GM12801 (cell line): ENCODE measurements around the gene NOL7.

ENCODE experiments used
- CTCF ChIP-seq: IDR thresholded peaks from one replicate; pipeline ENCODE4 v1.5.1; 2011; ENCODE audit warnings: control low read depth; ENCODE audit not compliant: insufficient read length; ENCODE audit errors: extremely low read depth

The NOL7 gene

DNA sequence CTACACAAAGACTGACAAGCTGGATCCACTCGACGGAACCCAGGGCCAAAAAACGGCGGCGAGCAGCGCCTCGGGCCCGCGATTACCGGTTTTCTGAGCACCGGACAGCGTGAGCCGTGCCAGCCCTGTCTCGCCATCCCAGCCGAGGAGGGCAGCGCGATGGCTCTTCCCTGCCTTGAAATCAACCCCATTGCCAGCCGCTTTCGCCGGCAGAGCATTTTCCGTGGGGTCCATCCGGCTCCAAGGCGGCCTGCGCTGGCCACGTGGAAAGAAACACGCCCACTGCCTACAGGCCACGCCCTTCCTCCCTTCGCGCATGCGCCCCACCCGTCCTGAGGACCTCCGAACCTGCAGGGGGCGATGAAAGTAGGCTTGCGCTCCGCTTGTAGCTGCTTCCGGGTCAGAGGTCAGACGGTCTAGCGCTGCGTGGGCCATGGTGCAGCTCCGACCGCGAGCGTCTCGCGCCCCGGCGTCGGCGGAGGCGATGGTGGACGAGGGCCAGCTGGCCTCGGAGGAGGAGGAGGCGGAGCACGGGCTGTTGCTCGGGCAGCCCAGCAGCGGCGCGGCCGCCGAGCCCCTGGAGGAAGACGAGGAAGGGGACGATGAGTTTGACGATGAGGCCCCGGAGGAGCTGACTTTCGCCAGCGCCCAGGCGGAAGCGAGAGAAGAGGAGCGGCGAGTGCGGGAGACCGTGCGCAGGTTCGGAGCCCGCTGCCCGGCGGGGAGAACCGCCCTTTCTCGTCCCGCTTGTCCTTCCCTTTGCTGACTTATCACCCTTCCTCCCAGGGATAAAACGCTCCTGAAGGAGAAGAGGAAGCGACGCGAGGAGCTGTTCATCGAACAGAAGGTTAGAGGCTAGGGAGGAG lies at the start of gene NOL7:
TSS of gene NOL7 (plus strand) at position 410 of the 866 bp plus-strand sequence. CDS start at position 434, 24 bp downstream.
- TF ChIP-seq CTCF, result peak; percentile 48

DNA sequence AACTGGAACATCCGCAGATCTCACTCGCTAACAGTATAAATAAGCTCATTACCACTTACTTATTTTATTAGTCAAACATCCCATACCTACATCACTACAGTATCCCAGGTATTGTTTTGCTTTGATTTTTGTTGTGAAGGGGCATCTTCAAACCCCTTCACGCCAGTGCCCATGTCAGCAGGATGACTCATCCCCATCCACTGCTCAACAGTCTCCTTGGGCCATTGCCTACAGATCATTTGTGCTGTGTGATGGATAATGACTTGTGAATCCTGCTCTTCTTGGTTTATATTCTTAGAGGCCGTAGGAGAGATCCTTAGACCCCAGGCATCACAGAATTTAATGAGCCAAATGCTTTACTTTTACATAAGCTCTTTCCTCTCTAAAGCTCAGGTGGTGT lies 49.2 kb upstream of the NOL7 start:
- no peak for TF ChIP-seq CTCF

DNA sequence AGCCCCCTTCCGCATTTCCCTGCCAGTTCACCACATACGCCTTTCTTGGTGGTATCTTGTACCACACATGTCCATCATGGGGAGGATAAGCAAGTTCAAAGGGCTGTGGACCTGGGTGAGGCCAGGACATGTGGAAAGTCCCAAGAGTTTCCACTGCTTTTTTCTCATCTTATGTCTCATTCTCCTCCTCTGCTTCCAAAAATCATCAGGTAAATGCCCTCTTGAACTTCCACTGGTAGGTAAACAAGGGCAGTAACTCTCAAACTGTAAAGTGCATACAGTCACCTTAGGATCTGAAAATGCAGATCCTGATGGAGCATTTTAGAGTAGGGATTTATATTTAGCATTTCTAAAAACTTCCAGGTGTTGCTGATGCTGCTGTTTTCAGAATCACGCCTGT lies 48.6 kb upstream of the NOL7 start:
- no peak for TF ChIP-seq CTCF

DNA sequence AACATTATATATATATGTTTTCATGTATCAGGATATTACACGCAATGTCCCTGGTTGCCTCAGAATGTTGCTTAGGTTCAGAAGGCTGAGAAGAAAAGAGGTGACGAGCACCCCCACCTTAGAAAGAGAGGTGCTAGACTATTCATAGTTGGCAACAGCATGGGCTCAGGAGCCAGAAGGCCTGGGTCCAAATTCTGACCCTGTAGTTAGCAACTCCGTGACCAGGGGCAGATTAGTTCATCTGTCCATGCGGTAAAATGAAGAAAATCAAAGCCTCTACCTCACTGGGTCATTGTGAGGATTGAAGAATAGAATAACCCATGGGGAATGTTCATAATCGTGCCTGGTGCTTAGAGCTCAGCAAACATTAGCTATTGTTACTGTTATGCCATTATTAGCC lies 46.2 kb upstream of the NOL7 start:
- TF ChIP-seq CTCF, result no peak

GRCh38 chr6:13572240-13572639 lies 42.9 kb upstream of the NOL7 start:
- no peak for TF ChIP-seq CTCF

- TF ChIP-seq CTCF, result no peak
Measured at GRCh38 chr6:13572951-13573654, 42.0 kb upstream of the NOL7 start.

DNA sequence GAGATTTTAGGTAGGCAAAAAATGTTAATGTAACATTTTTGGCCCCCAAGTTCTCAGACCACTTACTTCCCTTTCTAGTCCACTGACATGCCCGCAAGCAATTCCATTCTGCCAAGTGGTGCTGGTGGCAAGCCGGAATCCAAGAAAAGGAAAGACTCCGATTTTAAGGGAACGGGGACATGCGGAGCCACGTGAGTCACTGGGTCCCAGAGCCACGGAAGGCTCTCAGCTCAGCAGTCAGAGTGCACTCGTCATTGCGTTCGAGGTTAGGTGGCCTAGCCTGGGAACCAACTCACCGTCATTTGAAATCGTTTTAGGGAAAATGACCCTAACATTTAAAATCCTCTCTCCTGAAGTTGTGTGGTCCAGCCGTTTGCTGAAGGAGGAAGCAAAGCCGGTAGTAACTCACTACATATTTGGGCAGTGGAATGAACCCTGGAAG lies 41.4 kb upstream of the NOL7 start:
- no peak for TF ChIP-seq CTCF
